Left cardiac atrium (tissue), 4 donors: Measurements from ENCODE around the gene EP400. TPM values are rescaled to one million over a fixed set of nuclear protein-coding genes. Genes with fewer than 3 reads are reported as not detected.
A peak's percentile ranks its signal among the peaks of the same experiment; 100 is the strongest.
"Not testable (repeated sequence)": the region's sequence is repeated elsewhere in the genome, so short reads cannot be mapped to it uniquely, and the experiment has no call there.

Experiments
- ATAC-seq, 2 donors: fragments of 200-7000 bp; cut with Tn5 transposase; one replicate each; pipeline ENCODE4 v1.9.1; 2020; ENCODE audit warnings: mild to moderate bottlenecking in 2 of 2, moderate library complexity in 2 of 2
- DNase-seq: peaks from one replicate; pipeline ENCODE4 v3.0.0-alpha.2; 2020
- intact Hi-C, 2 donors: fragments of 100-400 bp; cut with DNase I; formaldehyde crosslinking; loops; one replicate each; pipeline versions ENCODE4 v1.14.1 to v1.15.1; 2022 to 2023
- total RNA-seq, 2 donors: library from RNA; stranded (reverse); fragmentation: NEBNext Ultra II Directional; extraction: Animal tissue kit (Norgen Biotek cat#: 25700); gene quantifications; one replicate each; pipeline ENCODE4 v1.2.1, GENCODE V29; 2021
- donor health status: DM: no; HTN: yes; CAD: no.
- donor health status: DM: no; HTN: yes; CAD: no; lungs with severe emphysema.
- donor health status: DM: yes; HTN: yes; CAD: no.
- donor health status: Dilated cardiomyopathy.

The EP400 gene
- total RNA-seq, 2 donors from 2014 or later, result 15.7 to 21.1 TPM

GRCh38 chr12:131962069-131962468 is 12.3 kb downstream of the EP400 start:
- ATAC-seq (peak; percentile 56 to 74), DNase-seq (no peak)
- intact Hi-C loops, result no loop called here

- ATAC-seq, result no peak
- no peak for DNase-seq
- intact Hi-C loops, result no loop called here
Measured at GRCh38 chr12:131963381-131963780, 13.6 kb downstream of the EP400 start.

- ATAC-seq (no peak), DNase-seq (no peak)
- intact Hi-C loops, result no loop called here
Measured at GRCh38 chr12:131965073-131965472, 15.3 kb downstream of the EP400 start.

GRCh38 chr12:131971226-131971625 is 21.5 kb downstream of the EP400 start:
- intact Hi-C loops, result no loop called here

GRCh38 chr12:131975228-131975627 is 25.5 kb downstream of the EP400 start:
- no peak for ATAC-seq
- intact Hi-C loops, result no loop called here
- no peak for DNase-seq

More at GRCh38 chr12:131971226-131971625, 21.5 kb downstream of the EP400 start:
- DNase-seq (no peak), ATAC-seq (no peak)

- no peak for DNase-seq
- intact Hi-C loops, result no loop called here
Measured at GRCh38 chr12:131979606-131980005, 29.9 kb downstream of the EP400 start.

GRCh38 chr12:131980263-131980662 is 30.5 kb downstream of the EP400 start:
- intact Hi-C loops, result no loop called here
- ATAC-seq (no peak), DNase-seq (no peak)

More at GRCh38 chr12:131979606-131980005, 29.9 kb downstream of the EP400 start:
- no peak for ATAC-seq

GRCh38 chr12:131981388-131981787 is 31.6 kb downstream of the EP400 start:
- intact Hi-C loops, result no loop called here
- no peak for ATAC-seq
- no peak for DNase-seq

- ATAC-seq, result no peak
- intact Hi-C loops, result no loop called here
- DNase-seq, result no peak
Measured at GRCh38 chr12:131982041-131982440, 32.3 kb downstream of the EP400 start.

- DNase-seq, result no peak
- intact Hi-C loops, result no loop called here
- ATAC-seq, result no peak
Measured at GRCh38 chr12:131983026-131983425, 33.3 kb downstream of the EP400 start.

- DNase-seq (no peak), ATAC-seq (no peak)
- intact Hi-C loops, result no loop called here
Measured at GRCh38 chr12:131983554-131983953, 33.8 kb downstream of the EP400 start.

- intact Hi-C loops, result no loop called here
- ATAC-seq (no peak), DNase-seq (no peak)
Measured at GRCh38 chr12:131984334-131984733, 34.6 kb downstream of the EP400 start.

GRCh38 chr12:131985510-131985875 is 35.8 kb downstream of the EP400 start:
- intact Hi-C loops, ATAC-seq, DNase-seq: not testable (repeated sequence)

GRCh38 chr12:131986361-131986760 is 36.6 kb downstream of the EP400 start:
- ATAC-seq (no peak), DNase-seq (no peak)
- intact Hi-C loops, result no loop called here

- DNase-seq, result no peak
- no peak for ATAC-seq
- intact Hi-C loops, result no loop called here
Measured at GRCh38 chr12:131986910-131987309, 37.2 kb downstream of the EP400 start.

GRCh38 chr12:131987552-131987951 is 37.8 kb downstream of the EP400 start:
- intact Hi-C loops, result no loop called here
- DNase-seq (no peak), ATAC-seq (no peak)

- intact Hi-C loops, result no loop called here
- no peak for DNase-seq
- ATAC-seq, result peak; percentile 35 to 70
Measured at GRCh38 chr12:131988054-131988796, 38.5 kb downstream of the EP400 start.

- intact Hi-C loops, result no loop called here
- ATAC-seq (no peak), DNase-seq (no peak)
Measured at GRCh38 chr12:131989021-131989420, 39.3 kb downstream of the EP400 start.

- intact Hi-C loops, result loop anchor here in 1 of 2 donors (10.0 kb wide), 1 partner anchor 156 kb away; no protein-coding TSS in a partner anchor
- DNase-seq (no peak), ATAC-seq (no peak)
Measured at GRCh38 chr12:131990066-131990979, 40.6 kb downstream of the EP400 start.

- DNase-seq, result no peak
- no peak for ATAC-seq
- intact Hi-C loops, result loop anchor here in 1 of 2 donors (10.0 kb wide), 1 partner anchor 156 kb away; no protein-coding TSS in a partner anchor
Measured at GRCh38 chr12:131990980-131991305, 41.2 kb downstream of the EP400 start.
